GM12878 (cell line): ENCODE measurements around the gene SLC35D2. TPM values are rescaled to one million over a fixed set of nuclear protein-coding genes. Genes with fewer than 3 reads are reported as not detected.
A peak's percentile ranks its signal among the peaks of the same experiment; 100 is the strongest.

Experiments used
- ATAC-seq: fragments of 200-7000 bp; cut with Tn5 transposase; 3 replicates; pipeline ENCODE4 v1.9.1; 2020; ENCODE audit warnings: mild to moderate bottlenecking, moderate library complexity
- BruUV-seq: library from RNA; stranded (reverse); fragments of 400-500 nt; replicated peaks from 2 replicates; lab custom pipeline; 2021; lab: Mats Ljungman, UMichigan
- CTCF ChIA-PET: fragments of 300-600 bp; sonication (Branson Sonifier 250); formaldehyde crosslinking; extraction: SDS; loops from one replicate; lab custom pipeline; 2021; ENCODE audit warnings: inconsistent platforms; lab: Yijun Ruan, JAX
- POLR2A ChIA-PET: fragments of 350-600 bp; formaldehyde crosslinking; extraction: SDS; loops from one replicate; lab custom pipeline; 2021; ENCODE audit warnings: inconsistent platforms; lab: Charles Lee
- RAD21 ChIA-PET: fragments of 300-600 bp; sonication (Branson Sonifier 250); formaldehyde crosslinking; loops from one replicate; lab custom pipeline; 2023; ENCODE audit warnings: antibody characterized with exemption; ENCODE audit not compliant: unreplicated experiment; lab: Charles Lee
- SMC1A ChIA-PET: fragments of 300-600 bp; sonication (Branson Sonifier 250); formaldehyde crosslinking; loops from one replicate; lab custom pipeline; 2023; ENCODE audit not compliant: unreplicated experiment, uncharacterized antibody; lab: Charles Lee
- DNase-seq: peaks from one replicate; pipeline ENCODE4 v3.0.0-alpha.2; 2011; ENCODE audit warnings: low read depth, low spot score
- FAIRE-seq: peaks from 3 replicates; lab custom pipeline; 2011; peaks lifted over from hg19 to GRCh38; lab: Jason Lieb, UNC
- H2AFZ ChIP-seq: 2 replicates; pipeline ENCODE4 v1.6.0; 2011; ENCODE audit warnings: low read depth, low read length, control low read depth; ENCODE audit not compliant: control insufficient read depth
- H3K27ac ChIP-seq: 2 replicates; pipeline ENCODE4 v1.5.1; 2011; ENCODE audit warnings: control low read depth; ENCODE audit not compliant: control insufficient read depth, insufficient read depth
- H3K27me3 ChIP-seq, 2 experiments: replicated peaks in 1 of 2; 2 replicates each; pipeline versions ENCODE4 v1.6.0 to v1.6.1; 2011; ENCODE audit warnings: low read length in 1 of 2; ENCODE audit not compliant: control insufficient read depth in 2 of 2, insufficient read depth in 2 of 2
- H3K36me3 ChIP-seq, 2 experiments: 2 replicates each; pipeline ENCODE4 v1.5.1; 2011; ENCODE audit warnings: low read length in 1 of 2; ENCODE audit not compliant: control insufficient read depth in 2 of 2, insufficient read depth in 2 of 2
- H3K4me1 ChIP-seq: 2 replicates; pipeline ENCODE4 v1.6.1; 2011; ENCODE audit warnings: mild to moderate bottlenecking, low read length, moderate library complexity, mixed read lengths; ENCODE audit not compliant: control insufficient read depth, insufficient read depth
- H3K4me2 ChIP-seq: 2 replicates; pipeline ENCODE4 v1.6.0; 2011; ENCODE audit warnings: control low read depth; ENCODE audit not compliant: control insufficient read depth, insufficient read depth
- H3K4me3 ChIP-seq: fragments of 200-600 bp; sonication (generic); 2 replicates; pipeline ENCODE4 v1.5.1; 2016
- H3K79me2 ChIP-seq: 2 replicates; pipeline ENCODE4 v1.6.0; 2011; ENCODE audit warnings: low read length; ENCODE audit not compliant: control insufficient read depth, insufficient read depth
- H3K9ac ChIP-seq: 2 replicates; pipeline ENCODE4 v1.8.0; 2011; ENCODE audit warnings: low read length, control low read depth, mixed read lengths; ENCODE audit not compliant: control insufficient read depth, insufficient read depth
- H3K9me3 ChIP-seq: replicated peaks from 3 replicates; pipeline ENCODE4 v1.5.1; 2011; ENCODE audit warnings: mild to moderate bottlenecking, low read length; ENCODE audit not compliant: control insufficient read depth, insufficient read depth
- H4K20me1 ChIP-seq: 2 replicates; pipeline ENCODE4 v1.6.0; 2011; ENCODE audit not compliant: control insufficient read depth, insufficient read depth
- ATF7 ChIP-seq: fragments of 450-650 bp; IDR thresholded peaks from 2 replicates; pipeline ENCODE4 v1.6.1; 2016; ENCODE audit warnings: low read depth, mild to moderate bottlenecking
- BMI1 ChIP-seq: fragments of 450-650 bp; IDR thresholded peaks from 2 replicates; pipeline ENCODE4 v1.6.1; 2016; ENCODE audit warnings: mild to moderate bottlenecking, moderate library complexity, borderline replicate concordance
- DPF2 ChIP-seq: fragments of 450-650 bp; IDR thresholded peaks from 2 replicates; pipeline ENCODE4 v1.6.1; 2017; ENCODE audit warnings: mild to moderate bottlenecking
- EP300 ChIP-seq, 2 experiments: fragments of 150-350 bp in 1 of 2; IDR thresholded peaks; 2 replicates each; pipeline ENCODE4 v1.6.1; 2011 to 2012; ENCODE audit warnings: low read depth in 2 of 2, low read length in 2 of 2, borderline replicate concordance in 1 of 2, improper control_type of control experiment in 1 of 2, inconsistent platforms in 1 of 2; ENCODE audit not compliant: control insufficient read depth in 1 of 2
- ESRRA ChIP-seq: IDR thresholded peaks from 2 replicates; pipeline ENCODE4 v1.6.1; 2012; ENCODE audit warnings: mild to moderate bottlenecking, low read length, improper control_type of control experiment
- IKZF2 ChIP-seq, 2 experiments: fragments of 450-650 bp; IDR thresholded peaks; 2 replicates each; pipeline ENCODE4 v1.6.1; 2017; ENCODE audit warnings: mild to moderate bottlenecking in 2 of 2, moderate library complexity in 2 of 2
- KAT2A ChIP-seq: conservative IDR thresholded peaks from 2 replicates; pipeline ENCODE4 v1.6.1; 2011; ENCODE audit warnings: low read depth, low read length; ENCODE audit not compliant: control insufficient read depth
- MEF2B ChIP-seq: fragments of 450-650 bp; IDR thresholded peaks from 2 replicates; pipeline ENCODE4 v1.6.1; 2018; ENCODE audit warnings: mild to moderate bottlenecking, moderate library complexity; ENCODE audit not compliant: partially characterized antibody, poor library complexity, severe bottlenecking
- MTA2 ChIP-seq: fragments of 450-650 bp; IDR thresholded peaks from 2 replicates; pipeline ENCODE4 v1.6.1; 2016; ENCODE audit warnings: low read depth, mild to moderate bottlenecking, moderate library complexity
- MXI1 ChIP-seq: fragments of 150-350 bp; IDR thresholded peaks from 2 replicates; pipeline ENCODE4 v1.6.1; 2011; ENCODE audit warnings: low read depth, mild to moderate bottlenecking, inconsistent platforms, low read length, improper control_type of control experiment
- NBN ChIP-seq: fragments of 450-650 bp; IDR thresholded peaks from 2 replicates; pipeline ENCODE4 v1.6.1; 2016
- NR2F1 ChIP-seq: fragments of 450-650 bp; conservative IDR thresholded peaks from 2 replicates; pipeline ENCODE4 v1.6.1; 2017; ENCODE audit warnings: mild to moderate bottlenecking
- USF2 ChIP-seq: IDR thresholded peaks from 2 replicates; pipeline ENCODE4 v1.6.1; 2011; ENCODE audit warnings: low read depth, low read length, improper control_type of control experiment, borderline replicate concordance
- ZNF24 ChIP-seq: fragments of 450-650 bp; IDR thresholded peaks from 2 replicates; pipeline ENCODE4 v1.6.1; 2017; ENCODE audit warnings: antibody characterized with exemption, mild to moderate bottlenecking
- WGBS: methylation state at CpG from one replicate; pipeline ENCODE4 v1.1.6; 2016; ENCODE audit warnings: low lambda C conversion rate; ENCODE audit not compliant: insufficient replicate concordance, insufficient coverage; ENCODE audit errors: missing lambda C conversion rate; 5-methylcytosine and 5-hydroxymethylcytosine counted together
- in situ Hi-C: fragments of 300-500 bp; cut with MboI; formaldehyde crosslinking; loops from 9 replicates; pipeline ENCODE4 v1.14.3; 2018; ENCODE audit warnings: mixed read lengths
- intact Hi-C: fragments of 100-400 bp; cut with micrococcal nuclease; formaldehyde crosslinking; loops from one replicate; pipeline ENCODE4 v1.14.2; 2022; ENCODE audit not compliant: unreplicated experiment
- polyA plus RNA-seq, 11 experiments: library from polyadenylated mRNA; depleted of rRNA in 4 of 11; unstranded in 6 of 11; stranded (reverse) in 5 of 11; fragments of >200 nt; fragmentation: Nextera tagmentation in 4 of 11; fragmentation: Illumina TruSeq in 1 of 11; extraction: Ambion mirVana in 4 of 11; extraction: Trizol in 1 of 11; gene quantifications; 1 replicate in 1 of 11; 2 replicates in 10 of 11; pipeline versions ENCODE4 v1.2.1 to v1.2.3, GENCODE V29; 2011 to 2016; ENCODE audit warnings: inconsistent platforms in 2 of 11, missing spikeins in 2 of 11, low read depth in 1 of 11
- total RNA-seq, 4 experiments: library from RNA; depleted of rRNA in 3 of 4; stranded (reverse); fragments of >200 nt in 3 of 4; fragmentation: Illumina TruSeq in 1 of 4; extraction: Trizol in 1 of 4; gene quantifications; 2 replicates each; pipeline versions ENCODE4 v1.2.1 to v1.2.3, GENCODE V29; 2013 to 2021
- TF ChIP-seq, protein P1 (sequence below): fragments of 450-650 bp; formaldehyde crosslinking; IDR thresholded peaks from 2 replicates; pipeline ENCODE4 v1.4.0; 2020; ENCODE audit warnings: mild to moderate bottlenecking, moderate library complexity
- TF ChIP-seq, protein P2 (sequence below): IDR thresholded peaks from 2 replicates; pipeline ENCODE4 v1.6.1; 2012; ENCODE audit warnings: low read depth, low read length, improper control_type of control experiment

The SLC35D2 gene
- total and polyA plus RNA-seq, 10 of the 15 experiments (the other 5 are each of a cell fraction or from before 2014, with no cell fraction given) = 0.64 to 6.3 (median 3.5) TPM

GRCh38 chr9:96429732-96430131 is 46.2 kb upstream of the SLC35D2 start (continued):
- no peak for TF ChIP-seq KAT2A
- TF ChIP-seq, all 136 proteins: peak for 0

DNA sequence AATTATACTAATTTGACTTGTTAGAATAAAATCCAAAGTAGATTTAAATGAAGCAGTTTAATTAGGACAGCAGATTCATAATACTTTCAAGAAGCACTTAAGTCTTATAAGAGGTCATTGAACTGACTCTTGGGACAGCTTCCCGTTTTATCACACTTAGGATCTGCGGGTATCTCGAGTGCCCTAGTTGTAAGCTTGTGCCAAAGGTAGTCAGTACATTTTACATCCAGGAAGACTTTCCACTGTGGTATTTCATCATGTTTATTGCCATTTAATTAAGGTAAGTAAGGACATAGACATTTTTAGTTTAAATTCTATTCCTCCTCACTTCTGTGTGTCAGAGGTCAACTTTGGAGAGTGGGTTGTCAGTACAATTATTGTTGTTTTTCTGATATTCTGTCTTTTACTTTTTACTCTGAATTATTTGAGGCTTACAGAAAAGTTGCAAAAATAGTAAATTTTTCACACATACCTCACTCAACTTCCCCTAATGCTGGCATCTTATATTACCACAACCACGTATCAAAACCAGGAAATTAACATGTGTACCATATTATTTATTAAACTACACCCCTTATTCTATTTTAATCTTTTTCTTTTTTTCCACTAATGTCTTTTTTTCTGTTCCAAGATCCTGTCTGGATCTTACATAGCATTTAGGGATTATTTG is 42.1 kb upstream of the SLC35D2 start:
- whole genome bisulfite sequencing = 65% methylated on average over 4 of the region's 4 CpGs

More for the DNA sequence above, 42.1 kb upstream of the SLC35D2 start:
- Histone ChIP-seq H3K27ac (no peak overlapping the region), H3K36me3 (no peaks in the 10 kb centered on the region), H3K9ac (no peak overlapping the region), H3K79me2 (no peaks in the 10 kb centered on the region), H3K4me3 (no peak overlapping the region), H3K4me2 (no peak overlapping the region), H3K27me3 (no peaks in the 10 kb centered on the region), H3K9me3 (no peaks in the 10 kb centered on the region), H4K20me1 (no peaks in the 10 kb centered on the region), H3K4me1 (peaks cover 6% of the 10 kb centered on the region), H2AFZ (no peak overlapping the region)
- no TSS peak for BruUV-seq
- intact Hi-C loops = no loop called here
- FAIRE-seq = no peak
- in situ Hi-C loops = no loop called here
- ChIA-PET CTCF (interaction anchor here (0.6 to 1.2 kb wide), 3 partner anchors 14 to 102 kb away, joined by 3 read pairs; no protein-coding TSS in a partner anchor), RAD21 (interaction anchor here (0.7 to 2.0 kb wide), 2 partner anchors 12 to 16 kb away, joined by 3 to 5 read pairs; no protein-coding TSS in a partner anchor), SMC1A (interaction anchor here (0.9 to 3.4 kb wide), 6 partner anchors 13 to 52 kb away, joined by 3 to 16 read pairs (median 4); partner anchors contain the start of gene HABP4), POLR2A (interaction anchor here (2.1 kb wide), 1 partner anchor 12 kb away, joined by 6 read pairs; no protein-coding TSS in a partner anchor)
- ATAC-seq = peak; percentile 39; the same call in 1 of the 3 replicates
- no peak for DNase-seq
- TF ChIP-seq MTA2 = peak; percentile 66; the same call in 1 of the 2 replicates
- TF ChIP-seq MEF2B = peak; percentile 74
- peak; percentile 64; the same call in 1 of the 2 replicates for TF ChIP-seq NR2F1
- TF ChIP-seq MXI1 = no peak
- peak in 1 of 2 experiments; percentile 25; a peak in 1 of 4 replicates for TF ChIP-seq IKZF2 (IDR thresholded peaks at IDR 0.05)
- TF ChIP-seq, protein P1, sequence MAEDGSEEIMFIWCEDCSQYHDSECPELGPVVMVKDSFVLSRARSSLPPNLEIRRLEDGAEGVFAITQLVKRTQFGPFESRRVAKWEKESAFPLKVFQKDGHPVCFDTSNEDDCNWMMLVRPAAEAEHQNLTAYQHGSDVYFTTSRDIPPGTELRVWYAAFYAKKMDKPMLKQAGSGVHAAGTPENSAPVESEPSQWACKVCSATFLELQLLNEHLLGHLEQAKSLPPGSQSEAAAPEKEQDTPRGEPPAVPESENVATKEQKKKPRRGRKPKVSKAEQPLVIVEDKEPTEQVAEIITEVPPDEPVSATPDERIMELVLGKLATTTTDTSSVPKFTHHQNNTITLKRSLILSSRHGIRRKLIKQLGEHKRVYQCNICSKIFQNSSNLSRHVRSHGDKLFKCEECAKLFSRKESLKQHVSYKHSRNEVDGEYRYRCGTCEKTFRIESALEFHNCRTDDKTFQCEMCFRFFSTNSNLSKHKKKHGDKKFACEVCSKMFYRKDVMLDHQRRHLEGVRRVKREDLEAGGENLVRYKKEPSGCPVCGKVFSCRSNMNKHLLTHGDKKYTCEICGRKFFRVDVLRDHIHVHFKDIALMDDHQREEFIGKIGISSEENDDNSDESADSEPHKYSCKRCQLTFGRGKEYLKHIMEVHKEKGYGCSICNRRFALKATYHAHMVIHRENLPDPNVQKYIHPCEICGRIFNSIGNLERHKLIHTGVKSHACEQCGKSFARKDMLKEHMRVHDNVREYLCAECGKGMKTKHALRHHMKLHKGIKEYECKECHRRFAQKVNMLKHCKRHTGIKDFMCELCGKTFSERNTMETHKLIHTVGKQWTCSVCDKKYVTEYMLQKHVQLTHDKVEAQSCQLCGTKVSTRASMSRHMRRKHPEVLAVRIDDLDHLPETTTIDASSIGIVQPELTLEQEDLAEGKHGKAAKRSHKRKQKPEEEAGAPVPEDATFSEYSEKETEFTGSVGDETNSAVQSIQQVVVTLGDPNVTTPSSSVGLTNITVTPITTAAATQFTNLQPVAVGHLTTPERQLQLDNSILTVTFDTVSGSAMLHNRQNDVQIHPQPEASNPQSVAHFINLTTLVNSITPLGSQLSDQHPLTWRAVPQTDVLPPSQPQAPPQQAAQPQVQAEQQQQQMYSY (CRISPR knock-in tag) = no peak
- TF ChIP-seq, protein P2, sequence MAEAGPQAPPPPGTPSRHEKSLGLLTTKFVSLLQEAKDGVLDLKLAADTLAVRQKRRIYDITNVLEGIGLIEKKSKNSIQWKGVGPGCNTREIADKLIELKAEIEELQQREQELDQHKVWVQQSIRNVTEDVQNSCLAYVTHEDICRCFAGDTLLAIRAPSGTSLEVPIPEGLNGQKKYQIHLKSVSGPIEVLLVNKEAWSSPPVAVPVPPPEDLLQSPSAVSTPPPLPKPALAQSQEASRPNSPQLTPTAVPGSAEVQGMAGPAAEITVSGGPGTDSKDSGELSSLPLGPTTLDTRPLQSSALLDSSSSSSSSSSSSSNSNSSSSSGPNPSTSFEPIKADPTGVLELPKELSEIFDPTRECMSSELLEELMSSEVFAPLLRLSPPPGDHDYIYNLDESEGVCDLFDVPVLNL = no peak
- no peak for TF ChIP-seq ZNF24
- TF ChIP-seq EP300 (IDR thresholded peaks at IDR 0.05; ENCODE audit: borderline replicate concordance in 1 of 2, control insufficient read depth in 1 of 2, low read depth in 2 of 2, low read length in 2 of 2) = 0 out of 4 replicates have a peak, but pooled peaks of 1 of the 2 experiments have one; percentile 19
- TF ChIP-seq BMI1 = peak; percentile 38; the same call in 1 of the 2 replicates
- TF ChIP-seq USF2 = no peak
- TF ChIP-seq DPF2 = 0 out of 2 replicates have a peak, but pooled peaks have one; percentile 32
- TF ChIP-seq ESRRA = no peak
- TF ChIP-seq NBN = 0 out of 2 replicates have a peak, but pooled peaks have one; percentile 26
- peak; percentile 89 for TF ChIP-seq ATF7
